HG02759 (cell line): ENCODE results near the gene CHST6.
"Not testable (repeated sequence)": the region's sequence is repeated elsewhere in the genome, so short reads cannot be mapped to it uniquely, and the experiment has no call there.

ENCODE experiments used
- ATAC-seq: cut with Tn5 transposase; IDR thresholded peaks from one replicate; pipeline ENCODE4 v1.9.1; 2021; ENCODE audit warnings: mild to moderate bottlenecking, moderate library complexity; ENCODE audit not compliant: unreplicated experiment

Gene CHST6

GRCh38 chr16:75503801-75504200, 8.6 kb upstream of the CHST6 start:
- no peak for ATAC-seq

GRCh38 chr16:75502916-75503605, 7.8 kb upstream of the CHST6 start:
- ATAC-seq: no peak

- not testable (repeated sequence) for ATAC-seq
These were observed 6.6 kb upstream of the CHST6 start for GRCh38 chr16:75501820-75502219.

- ATAC-seq: no peak
These were observed 6.1 kb upstream of the CHST6 start for GRCh38 chr16:75501359-75501758.

GRCh38 chr16:75498605-75499322, 3.5 kb upstream of the CHST6 start:
- not testable (repeated sequence) for ATAC-seq

- ATAC-seq: no peak
These were observed 2.3 kb upstream of the CHST6 start for GRCh38 chr16:75497558-75497957.

GRCh38 chr16:75494661-75495075, 573 bp downstream of the CHST6 start:
- ATAC-seq: peak; percentile 5

- ATAC-seq: no peak
These were observed 1.1 kb downstream of the CHST6 start for GRCh38 chr16:75494184-75494583.

GRCh38 chr16:75491876-75492275, 3.4 kb downstream of the CHST6 start:
- no peak for ATAC-seq

- ATAC-seq: no peak
These were observed 6.9 kb downstream of the CHST6 start for GRCh38 chr16:75488322-75488721.

GRCh38 chr16:75486676-75487313, 8.4 kb downstream of the CHST6 start:
- peak; percentile 37 for ATAC-seq

- no peak for ATAC-seq
These were observed 9.1 kb downstream of the CHST6 start for GRCh38 chr16:75486014-75486675.

- peak; percentile 37 for ATAC-seq
These were observed 9.8 kb downstream of the CHST6 start for GRCh38 chr16:75485230-75486013.

GRCh38 chr16:75483222-75483621, 12.0 kb downstream of the CHST6 start:
- no peak for ATAC-seq

- no peak for ATAC-seq
These were observed 12.6 kb downstream of the CHST6 start for GRCh38 chr16:75482434-75483205.

- no peak for ATAC-seq
These were observed 13.8 kb downstream of the CHST6 start for GRCh38 chr16:75481475-75481874.

- no peak for ATAC-seq
These were observed 15.7 kb downstream of the CHST6 start for GRCh38 chr16:75479421-75479990.

- no peak for ATAC-seq
These were observed 16.5 kb downstream of the CHST6 start for GRCh38 chr16:75478480-75479345.
